Endodermal cell (in vitro differentiated cells): Measurements from ENCODE around the gene DAP. TPM values are rescaled to one million over a fixed set of nuclear protein-coding genes. Genes with fewer than 3 reads are reported as not detected.

Experiments used
- DNase-seq: peaks from one replicate; pipeline ENCODE4 v3.0.0-alpha.2; 2017
- H3K27ac ChIP-seq: 2 replicates; pipeline ENCODE4 v1.5.1; 2013; ENCODE audit warnings: mild to moderate bottlenecking, low read depth, low read length, moderate library complexity
- H3K27me3 ChIP-seq: 2 replicates; pipeline ENCODE4 v1.6.1; 2013; ENCODE audit warnings: mild to moderate bottlenecking, low read length, moderate library complexity; ENCODE audit not compliant: insufficient read depth, control insufficient read depth, poor library complexity, severe bottlenecking
- H3K36me3 ChIP-seq: 2 replicates; pipeline ENCODE4 v1.7.0; 2013; ENCODE audit warnings: mild to moderate bottlenecking, low read length, moderate library complexity; ENCODE audit not compliant: control insufficient read depth, insufficient read depth
- H3K4me1 ChIP-seq: one replicate; pipeline ENCODE4 v1.7.0; 2013; ENCODE audit warnings: low read length; ENCODE audit not compliant: control insufficient read depth, insufficient read depth
- H3K4me3 ChIP-seq: 2 replicates; pipeline ENCODE4 v1.5.1; 2013; ENCODE audit warnings: mild to moderate bottlenecking, low read length, moderate library complexity
- H3K9ac ChIP-seq: 2 replicates; pipeline ENCODE4 v1.6.1; 2013; ENCODE audit warnings: mild to moderate bottlenecking, low read length, moderate library complexity; ENCODE audit not compliant: poor library complexity, severe bottlenecking; ENCODE audit errors: extremely low read depth
- H3K9me3 ChIP-seq: 2 replicates; pipeline ENCODE4 v1.6.1; 2013; ENCODE audit warnings: mild to moderate bottlenecking, low read length, moderate library complexity; ENCODE audit not compliant: control insufficient read depth
- H3K27ac Mint-ChIP-seq: 2 replicates; pipeline ENCODE4 v1.8.0; 2020; ENCODE audit warnings: mixed read lengths
- H3K27me3 Mint-ChIP-seq: 2 replicates; pipeline ENCODE4 v1.8.0; 2021; ENCODE audit warnings: mild to moderate bottlenecking, mixed read lengths; ENCODE audit not compliant: insufficient read depth
- H3K36me3 Mint-ChIP-seq: 2 replicates; pipeline ENCODE4 v1.8.0; 2020; ENCODE audit warnings: low read depth, mixed read lengths
- H3K4me1 Mint-ChIP-seq: 2 replicates; pipeline ENCODE4 v1.8.0; 2020; ENCODE audit warnings: mixed read lengths
- H3K4me3 Mint-ChIP-seq: 2 replicates; pipeline ENCODE4 v1.8.0; 2020; ENCODE audit warnings: mild to moderate bottlenecking, moderate library complexity, mixed read lengths
- H3K9me3 Mint-ChIP-seq: 2 replicates; pipeline ENCODE4 v1.8.0; 2020; ENCODE audit warnings: mild to moderate bottlenecking, mixed read lengths
- WGBS, 2 experiments: methylation state at CpG; one replicate each; pipeline versions ENCODE4 v1.1.5 to v1.1.7; 2013; ENCODE audit warnings: missing lambda C conversion rate in 2 of 2, mixed read lengths in 1 of 2; ENCODE audit not compliant: insufficient coverage in 1 of 2, insufficient read length in 1 of 2; 5-methylcytosine and 5-hydroxymethylcytosine counted together
- total RNA-seq, 2 donors: library from RNA; stranded (reverse); fragmentation: NEBNext Ultra II Directional in 1 of 2; extraction: Animal tissue kit (Norgen Biotek cat#: 25700) in 1 of 2; gene quantifications; 2 replicates in 1 of 2; 3 replicates in 1 of 2; pipeline ENCODE4 v1.2.1, GENCODE V29; 2021
- TF ChIP-seq, protein P1 (sequence below): fragments of 200-600 bp; sonication (generic); conservative IDR thresholded peaks from 2 replicates; pipeline ENCODE4 v1.5.0; 2021; ENCODE audit warnings: antibody characterized with exemption, mild to moderate bottlenecking

The DAP gene
- total RNA-seq, 2 donors from 2014 or later, result 77.7 to 106 TPM

DNA sequence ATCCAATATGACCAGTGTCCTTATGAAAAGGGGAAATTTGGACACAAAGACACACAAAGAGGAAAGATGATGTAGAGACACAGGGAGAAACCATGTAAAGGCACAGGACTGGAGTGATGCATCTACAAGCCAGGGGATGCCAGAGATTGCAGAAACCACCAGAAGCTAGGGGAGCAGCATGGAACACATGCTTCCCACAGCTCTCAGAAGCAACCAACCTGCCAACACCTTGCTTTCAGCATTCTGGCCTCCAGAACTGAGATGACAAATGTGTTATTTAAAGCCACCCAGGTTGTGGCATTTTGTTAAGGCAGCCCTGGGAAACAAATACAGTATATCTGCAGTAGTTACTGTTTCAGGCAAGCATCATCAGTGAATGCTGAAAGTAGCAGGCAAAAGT, 23.2 kb downstream of the DAP start:
- peaks cover 26% of the 10 kb centered on the region for H3K9me3 ChIP-seq
- no peak overlapping the region for H3K9ac ChIP-seq
- H3K27ac ChIP-seq, result no peak overlapping the region
- H3K27me3 Mint-ChIP-seq, result no peaks in the 10 kb centered on the region
- H3K27ac Mint-ChIP-seq, result no peak overlapping the region
- peaks cover 16% of the 10 kb centered on the region for H3K9me3 Mint-ChIP-seq
- H3K27me3 ChIP-seq, result no peaks in the 10 kb centered on the region
- peaks cover 58% of the 10 kb centered on the region for H3K36me3 Mint-ChIP-seq
- peaks cover 61% of the 10 kb centered on the region for H3K36me3 ChIP-seq
- no peak overlapping the region for H3K4me3 ChIP-seq
- peaks cover 7% of the 10 kb centered on the region for H3K4me1 Mint-ChIP-seq
- DNase-seq, result no peak
- peaks cover 12% of the 10 kb centered on the region for H3K4me1 ChIP-seq
- H3K4me3 Mint-ChIP-seq, result no peak overlapping the region
- TF ChIP-seq, protein P1, sequence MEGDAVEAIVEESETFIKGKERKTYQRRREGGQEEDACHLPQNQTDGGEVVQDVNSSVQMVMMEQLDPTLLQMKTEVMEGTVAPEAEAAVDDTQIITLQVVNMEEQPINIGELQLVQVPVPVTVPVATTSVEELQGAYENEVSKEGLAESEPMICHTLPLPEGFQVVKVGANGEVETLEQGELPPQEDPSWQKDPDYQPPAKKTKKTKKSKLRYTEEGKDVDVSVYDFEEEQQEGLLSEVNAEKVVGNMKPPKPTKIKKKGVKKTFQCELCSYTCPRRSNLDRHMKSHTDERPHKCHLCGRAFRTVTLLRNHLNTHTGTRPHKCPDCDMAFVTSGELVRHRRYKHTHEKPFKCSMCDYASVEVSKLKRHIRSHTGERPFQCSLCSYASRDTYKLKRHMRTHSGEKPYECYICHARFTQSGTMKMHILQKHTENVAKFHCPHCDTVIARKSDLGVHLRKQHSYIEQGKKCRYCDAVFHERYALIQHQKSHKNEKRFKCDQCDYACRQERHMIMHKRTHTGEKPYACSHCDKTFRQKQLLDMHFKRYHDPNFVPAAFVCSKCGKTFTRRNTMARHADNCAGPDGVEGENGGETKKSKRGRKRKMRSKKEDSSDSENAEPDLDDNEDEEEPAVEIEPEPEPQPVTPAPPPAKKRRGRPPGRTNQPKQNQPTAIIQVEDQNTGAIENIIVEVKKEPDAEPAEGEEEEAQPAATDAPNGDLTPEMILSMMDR, result no peak

DNA sequence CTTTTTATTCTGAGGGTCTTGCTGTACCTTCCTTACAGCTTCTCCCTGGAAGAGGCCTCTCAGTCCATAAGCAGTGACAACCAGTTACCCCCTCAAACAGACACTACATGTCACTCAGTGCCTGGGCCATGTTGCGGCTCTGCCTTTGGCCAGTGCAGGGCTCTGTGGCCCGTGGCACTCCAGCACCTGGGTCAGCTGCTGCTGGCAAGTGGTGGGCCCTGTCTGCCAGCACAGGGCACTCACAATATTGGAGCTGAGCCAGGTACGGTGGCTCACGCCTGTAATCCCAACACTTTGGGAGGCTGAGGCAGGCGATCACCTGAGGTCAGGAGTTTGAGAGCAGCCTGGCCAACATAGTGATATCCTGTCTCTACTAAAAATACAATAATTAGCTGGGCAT, 24.2 kb downstream of the DAP start:
- no peak overlapping the region for H3K9ac ChIP-seq
- H3K4me1 ChIP-seq, result peaks cover 12% of the 10 kb centered on the region
- 95% methylated on average over 4 to 5 of the region's 5 CpGs for WGBS, 2 experiments
- peaks cover 63% of the 10 kb centered on the region for H3K36me3 ChIP-seq
- TF ChIP-seq, protein P1, result no peak
- no peaks in the 10 kb centered on the region for H3K27me3 Mint-ChIP-seq
- H3K27me3 ChIP-seq, result no peaks in the 10 kb centered on the region
- H3K9me3 Mint-ChIP-seq, result peaks cover 12% of the 10 kb centered on the region
- H3K36me3 Mint-ChIP-seq, result peaks cover 58% of the 10 kb centered on the region
- peaks cover 7% of the 10 kb centered on the region for H3K4me1 Mint-ChIP-seq
- H3K27ac ChIP-seq, result no peak overlapping the region
- H3K9me3 ChIP-seq, result peaks cover 17% of the 10 kb centered on the region
- no peak overlapping the region for H3K4me3 ChIP-seq
- no peak overlapping the region for H3K27ac Mint-ChIP-seq
- H3K4me3 Mint-ChIP-seq, result no peak overlapping the region
- DNase-seq, result no peak

DNA sequence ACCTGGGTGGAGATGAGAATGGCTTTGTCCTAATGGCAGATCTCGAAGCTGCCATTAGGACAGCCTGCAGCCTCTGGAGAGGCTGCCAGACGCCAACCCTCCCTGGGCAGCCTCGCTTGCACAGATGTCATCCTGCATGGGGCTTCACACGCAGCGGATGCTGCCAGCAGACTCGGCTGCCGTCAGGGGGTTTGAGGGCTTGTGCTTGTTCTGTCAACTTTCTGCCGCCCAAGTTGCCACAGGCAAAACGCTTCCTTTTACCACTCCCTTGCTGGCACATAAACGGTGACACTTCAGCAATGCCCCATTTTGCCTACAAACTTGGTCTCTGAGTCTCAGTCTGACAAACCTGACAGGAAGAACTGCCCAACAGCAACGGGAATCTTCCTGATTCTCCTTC, 24.7 kb downstream of the DAP start:
- Histone ChIP-seq H3K4me1 (peaks cover 12% of the 10 kb centered on the region), H3K36me3 (peaks cover 61% of the 10 kb centered on the region), H3K9me3 (peaks cover 13% of the 10 kb centered on the region), H3K27me3 (no peaks in the 10 kb centered on the region), H3K27ac (no peak overlapping the region), H3K4me3 (no peak overlapping the region), H3K9ac (no peak overlapping the region)
- peaks cover 58% of the 10 kb centered on the region for H3K36me3 Mint-ChIP-seq
- no peak for DNase-seq
- WGBS, 2 experiments, result 86 to 97% methylated on average over 10 to 11 of the region's 11 CpGs
- no peaks in the 10 kb centered on the region for H3K27me3 Mint-ChIP-seq
- TF ChIP-seq, protein P1, result no peak
- H3K27ac Mint-ChIP-seq, result no peak overlapping the region
- H3K4me3 Mint-ChIP-seq, result no peak overlapping the region
- peaks cover 7% of the 10 kb centered on the region for H3K4me1 Mint-ChIP-seq
- H3K9me3 Mint-ChIP-seq, result peaks cover 12% of the 10 kb centered on the region
